NCI-H2107 treated with DMSO at 0.1 percent for 48 hours (cell line): ENCODE measurements around the gene PANX3.

Experiments
- DNase-seq: peaks from one replicate; lab custom pipeline; 2025; ENCODE audit not compliant: unreplicated experiment; lab: John Stamatoyannopoulos, UW

PANX3 gene

DNA sequence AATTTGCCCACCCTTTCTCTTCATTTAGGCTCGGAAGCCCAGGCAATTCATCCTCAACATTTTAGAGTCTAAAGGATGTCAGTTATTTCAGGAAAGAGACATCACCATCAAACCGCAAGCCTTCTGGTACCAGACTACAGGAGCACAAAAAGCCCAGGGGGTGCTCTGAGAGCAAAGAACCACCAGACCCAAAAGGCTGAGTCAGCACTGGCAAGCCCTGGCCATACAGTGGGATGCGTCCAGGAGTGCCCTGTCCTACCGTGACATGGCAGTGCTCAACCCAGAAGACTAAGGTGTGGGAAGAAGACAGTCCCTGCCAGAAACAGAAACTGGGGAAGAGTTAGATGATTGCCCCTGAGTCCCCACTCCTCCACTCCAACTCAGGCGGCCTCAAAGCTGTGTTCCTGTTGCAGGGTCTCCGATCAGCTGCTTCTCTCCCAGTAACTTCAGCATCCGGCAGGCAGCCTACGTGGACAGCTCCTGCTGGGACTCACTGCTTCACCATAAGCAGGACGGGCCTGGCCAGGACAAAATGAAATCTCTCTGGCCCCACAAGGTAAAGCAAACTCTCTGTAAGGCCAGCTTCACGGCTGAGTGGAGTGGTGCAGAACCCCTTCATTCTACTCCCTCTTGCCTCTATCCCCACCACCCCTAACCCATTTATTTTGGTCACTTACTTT lies 1.5 kb downstream of the PANX3 start:
- DNase-seq: no peak

DNA sequence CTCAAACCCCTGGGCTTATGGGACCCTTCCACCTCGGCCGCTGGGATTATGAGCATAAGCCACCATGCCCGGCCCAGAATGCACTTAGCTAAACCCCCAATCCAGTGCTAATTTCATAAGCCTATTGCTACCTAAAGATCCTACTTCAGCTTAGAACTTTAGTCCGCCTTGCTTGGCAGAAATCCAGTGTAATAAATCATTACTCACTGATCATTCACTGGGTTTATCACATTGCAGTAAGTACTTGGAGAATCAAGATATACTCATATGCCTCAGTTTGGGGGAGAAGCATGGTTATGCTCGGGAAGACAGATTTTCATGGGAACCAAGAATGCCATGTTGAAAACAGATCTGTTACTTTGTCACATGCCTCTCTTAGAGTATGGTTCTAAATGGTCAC lies 7.6 kb downstream of the PANX3 start:
- no peak for DNase-seq

GRCh38 chr11:124622531-124623451 lies 11.6 kb downstream of the PANX3 start, which contains the start of gene TBRG1:
TBRG1 (plus strand) TSS chr11:124622864; CDS start chr11:124623084, 220 bp downstream.
- DNase-seq: peak; percentile 19

- DNase-seq: no peak
These were observed 12.8 kb downstream of the PANX3 start for GRCh38 chr11:124623861-124624525.

- no peak for DNase-seq
These were observed 14.4 kb downstream of the PANX3 start for GRCh38 chr11:124625504-124626168.

- DNase-seq: no peak
These were observed 16.3 kb downstream of the PANX3 start for GRCh38 chr11:124627546-124627945.

- DNase-seq: no peak
These were observed 18.7 kb downstream of the PANX3 start for GRCh38 chr11:124629961-124630360.

DNA sequence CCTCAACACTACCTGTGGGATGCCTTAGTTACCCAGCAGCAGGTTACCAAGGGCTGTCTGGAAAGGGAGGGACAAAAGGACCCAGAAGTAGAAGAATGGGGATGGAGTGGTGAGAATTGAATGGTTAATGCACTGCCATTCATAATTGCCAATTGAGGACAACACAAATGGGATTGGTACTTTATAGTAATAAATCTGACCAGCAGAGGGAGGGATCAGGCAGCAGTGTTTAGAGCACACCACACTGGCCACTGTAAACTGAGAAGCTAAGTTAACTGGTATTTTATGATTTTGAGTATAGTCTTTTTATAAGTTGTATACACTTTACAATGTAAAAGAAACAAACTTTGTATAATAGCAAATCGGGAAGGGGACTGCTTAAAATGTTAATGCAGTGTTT lies 22.1 kb downstream of the PANX3 start:
- DNase-seq: no peak

GRCh38 chr11:124635932-124636331 lies 24.7 kb downstream of the PANX3 start:
- no peak for DNase-seq

DNA sequence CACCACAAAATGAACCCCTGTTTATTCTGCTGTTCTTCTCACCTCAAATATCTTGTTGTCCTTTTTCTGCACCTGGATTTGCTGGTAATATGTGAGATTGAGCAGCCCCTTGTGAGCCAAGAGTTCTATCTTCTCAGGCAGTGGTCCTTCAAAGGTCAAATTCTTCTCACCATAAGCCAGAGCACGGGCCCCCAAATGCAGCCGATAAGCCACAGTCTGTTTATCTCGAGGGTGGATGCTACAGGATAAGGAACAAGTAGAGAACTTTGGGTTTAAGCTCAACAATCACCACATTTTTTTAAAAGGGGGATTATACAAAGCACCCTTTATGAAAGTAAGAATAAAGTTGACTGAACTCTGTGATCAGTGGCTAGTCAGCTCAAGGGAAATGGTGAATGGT lies 27.3 kb downstream of the PANX3 start:
- DNase-seq: no peak

- DNase-seq: no peak
These were observed 28.0 kb downstream of the PANX3 start for GRCh38 chr11:124639186-124639585.

DNA sequence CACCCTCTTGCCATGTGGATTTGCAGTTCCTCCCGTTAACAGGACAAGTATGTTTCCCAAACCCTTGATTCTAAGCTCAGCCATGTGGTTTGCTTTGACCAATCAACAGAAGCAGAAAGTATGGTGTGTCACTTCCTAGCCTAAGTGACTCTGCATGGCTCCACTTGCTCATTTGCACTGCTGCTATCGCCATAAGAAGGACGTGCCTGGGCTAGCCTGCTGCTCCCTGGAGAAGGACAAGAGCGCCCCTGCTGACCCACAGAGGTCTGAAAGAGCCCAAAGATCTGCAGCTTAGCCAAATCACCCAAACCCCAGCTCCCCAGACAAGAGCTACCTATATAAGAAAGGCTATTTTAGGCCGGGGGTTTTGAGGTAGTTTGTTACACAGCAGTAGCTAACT lies 29.4 kb downstream of the PANX3 start:
- no peak for DNase-seq

GRCh38 chr11:124642628-124643027 lies 31.4 kb downstream of the PANX3 start:
- no peak for DNase-seq

DNA sequence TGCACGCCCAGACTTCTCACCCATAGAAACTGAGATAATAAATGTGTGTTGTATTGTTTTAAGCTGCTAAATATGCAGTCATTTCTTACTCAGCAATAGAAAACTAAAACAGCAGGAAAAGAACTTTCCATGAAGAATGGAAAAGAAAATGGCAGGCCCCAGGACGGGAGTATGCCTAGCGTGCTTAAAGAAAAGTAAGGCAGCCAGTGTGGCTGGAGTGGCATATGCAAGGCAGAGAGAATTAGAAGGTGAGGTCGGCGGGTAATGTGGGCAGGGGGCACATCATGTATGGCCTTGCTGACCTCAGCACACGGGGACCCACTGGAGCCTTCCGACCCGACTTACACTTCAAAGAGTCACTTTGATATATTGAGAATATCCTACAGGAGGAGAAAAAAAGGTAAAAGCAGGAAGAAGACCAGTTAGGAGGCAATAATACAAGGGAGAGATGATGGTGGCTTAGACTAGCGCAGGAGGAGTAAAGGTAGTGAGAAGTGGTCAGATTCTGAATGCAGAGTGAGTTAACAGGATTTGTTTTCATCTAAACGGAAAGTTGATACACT lies 31.9 kb downstream of the PANX3 start:
- no peak for DNase-seq

- DNase-seq: no peak
These were observed 32.6 kb downstream of the PANX3 start for GRCh38 chr11:124643605-124644425.

- DNase-seq: peak; percentile 23
These were observed 33.4 kb downstream of the PANX3 start for GRCh38 chr11:124644426-124645280.

DNA sequence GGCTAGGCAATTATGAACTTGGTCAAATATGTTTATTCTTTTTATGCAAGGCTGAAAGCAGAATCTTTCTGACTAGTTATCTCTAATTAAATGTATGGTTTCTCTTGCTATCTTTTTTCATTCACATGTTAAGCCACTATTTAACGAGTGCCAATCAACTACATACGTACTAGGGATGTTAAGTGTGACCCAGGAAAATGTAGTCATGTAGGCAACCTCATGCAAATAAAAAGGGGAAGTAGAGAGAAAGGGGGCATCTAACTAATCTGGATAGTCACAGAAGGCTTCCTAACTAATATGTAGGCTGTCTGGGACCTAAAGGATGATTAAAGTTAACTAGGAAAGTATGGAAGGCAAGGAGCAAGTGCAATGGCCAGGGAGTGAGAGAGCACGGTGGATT lies 34.9 kb downstream of the PANX3 start:
- no peak for DNase-seq

- no peak for DNase-seq
These were observed 37.4 kb downstream of the PANX3 start for GRCh38 chr11:124648610-124649009.
